ENCODE measurements around the gene METTL21A.
A peak's percentile ranks its signal among the peaks of the same experiment; 100 is the strongest.
"Not testable (repeated sequence)": the region's sequence is repeated elsewhere in the genome, so short reads cannot be mapped to it uniquely, and the experiment has no call there.

The METTL21A gene

GRCh38 chr2:207625014-207625907, at the start of gene METTL21A:
Gene METTL21A (minus strand): TSS chr2:207625394. CDS start chr2:207624375, 1,019 bp downstream.
- peak; percentile 86 for DNase-seq

GRCh38 chr2:207674826-207675225, 49.6 kb upstream of the METTL21A start:
- DNase-seq: no peak

- DNase-seq: no peak
These were observed 49.1 kb upstream of the METTL21A start for GRCh38 chr2:207674266-207674774.

- DNase-seq: no peak
These were observed 48.2 kb upstream of the METTL21A start for GRCh38 chr2:207673431-207673830.

- no peak for DNase-seq
These were observed 45.7 kb upstream of the METTL21A start for GRCh38 chr2:207670887-207671286.

- no peak for DNase-seq
These were observed 38.8 kb upstream of the METTL21A start for GRCh38 chr2:207663870-207664545.

- DNase-seq: no peak
These were observed 37.0 kb upstream of the METTL21A start for GRCh38 chr2:207662203-207662602.

GRCh38 chr2:207660994-207661393, 35.8 kb upstream of the METTL21A start:
- DNase-seq: peak; percentile 31

- DNase-seq: no peak
These were observed 33.0 kb upstream of the METTL21A start for GRCh38 chr2:207658156-207658555.

GRCh38 chr2:207655000-207655399, 29.8 kb upstream of the METTL21A start:
- no peak for DNase-seq

- not testable (repeated sequence) for DNase-seq
These were observed 21.4 kb upstream of the METTL21A start for GRCh38 chr2:207646582-207646981.

- DNase-seq: no peak
These were observed 18.7 kb upstream of the METTL21A start for GRCh38 chr2:207643892-207644291.

- DNase-seq: no peak
These were observed 15.5 kb upstream of the METTL21A start for GRCh38 chr2:207640661-207641060.

- DNase-seq: no peak
These were observed 15.0 kb upstream of the METTL21A start for GRCh38 chr2:207640160-207640559.

- DNase-seq: not testable (repeated sequence)
These were observed 14.1 kb upstream of the METTL21A start for GRCh38 chr2:207639288-207639687.

- no peak for DNase-seq
These were observed 10.4 kb upstream of the METTL21A start for GRCh38 chr2:207635468-207636200.

- DNase-seq: no peak
These were observed 8.5 kb upstream of the METTL21A start for GRCh38 chr2:207633686-207634085.

GRCh38 chr2:207632575-207633493, 7.6 kb upstream of the METTL21A start:
- DNase-seq: peak; percentile 79

GRCh38 chr2:207630491-207630890, 5.3 kb upstream of the METTL21A start:
- DNase-seq: no peak

- no peak for DNase-seq
These were observed 4.4 kb upstream of the METTL21A start for GRCh38 chr2:207629553-207629952.

GRCh38 chr2:207624185-207625013, 795 bp downstream of the METTL21A start:
- peak; percentile 69 for DNase-seq

All from kidney glomerular epithelial cell (primary cell).